Stomach (tissue), 4 donors: Measurements from ENCODE around the gene INPP4B.

Source experiments
- POLR2A ChIP-seq, 4 donors: fragments of 450-650 bp; IDR thresholded peaks; one replicate each; pipeline ENCODE4 v1.6.1; 2016; ENCODE audit warnings: antibody characterized with exemption in 4 of 4, control low read depth in 2 of 4, mild to moderate bottlenecking in 1 of 4, moderate library complexity in 1 of 4
- TF ChIP-seq, protein P1 (sequence below), 7 experiments: fragments of 450-650 bp in 4 of 7; fragments of 200-600 bp in 3 of 7; sonication (generic) in 3 of 7; IDR thresholded peaks; one replicate each; pipeline ENCODE4 v1.5.1; 2016 to 2019; ENCODE audit warnings: antibody characterized with exemption in 7 of 7, control low read depth in 2 of 7, mild to moderate bottlenecking in 1 of 7

DNA sequence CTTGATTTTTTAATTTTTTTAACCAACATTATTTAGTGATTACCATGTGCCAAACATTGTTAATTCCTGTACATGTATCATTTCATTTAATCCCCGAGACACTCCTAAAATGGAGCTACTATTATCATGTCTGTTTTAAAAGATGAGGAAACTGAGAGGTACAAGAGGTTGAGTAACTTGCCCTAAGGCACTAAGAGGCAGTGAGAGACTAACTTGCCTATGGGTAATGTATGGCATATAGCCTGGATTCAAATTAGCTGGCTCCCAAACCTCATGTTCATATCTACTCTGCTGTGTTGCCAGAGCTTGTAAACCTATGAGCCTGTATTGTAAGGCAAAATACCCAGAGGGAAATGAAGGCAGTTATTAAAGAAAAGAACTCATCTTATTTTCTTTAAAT lies 766.1 kb downstream of the INPP4B start:
- TF ChIP-seq, protein P1, sequence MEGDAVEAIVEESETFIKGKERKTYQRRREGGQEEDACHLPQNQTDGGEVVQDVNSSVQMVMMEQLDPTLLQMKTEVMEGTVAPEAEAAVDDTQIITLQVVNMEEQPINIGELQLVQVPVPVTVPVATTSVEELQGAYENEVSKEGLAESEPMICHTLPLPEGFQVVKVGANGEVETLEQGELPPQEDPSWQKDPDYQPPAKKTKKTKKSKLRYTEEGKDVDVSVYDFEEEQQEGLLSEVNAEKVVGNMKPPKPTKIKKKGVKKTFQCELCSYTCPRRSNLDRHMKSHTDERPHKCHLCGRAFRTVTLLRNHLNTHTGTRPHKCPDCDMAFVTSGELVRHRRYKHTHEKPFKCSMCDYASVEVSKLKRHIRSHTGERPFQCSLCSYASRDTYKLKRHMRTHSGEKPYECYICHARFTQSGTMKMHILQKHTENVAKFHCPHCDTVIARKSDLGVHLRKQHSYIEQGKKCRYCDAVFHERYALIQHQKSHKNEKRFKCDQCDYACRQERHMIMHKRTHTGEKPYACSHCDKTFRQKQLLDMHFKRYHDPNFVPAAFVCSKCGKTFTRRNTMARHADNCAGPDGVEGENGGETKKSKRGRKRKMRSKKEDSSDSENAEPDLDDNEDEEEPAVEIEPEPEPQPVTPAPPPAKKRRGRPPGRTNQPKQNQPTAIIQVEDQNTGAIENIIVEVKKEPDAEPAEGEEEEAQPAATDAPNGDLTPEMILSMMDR (IDR thresholded peaks at IDR 0.05), result no peak
- TF ChIP-seq POLR2A (IDR thresholded peaks at IDR 0.05), result no peak
